NCI-H146 treated with DMSO at 0.1 percent for 48 hours (cell line): ENCODE results near the gene PDZK1IP1.
"Not testable (repeated sequence)": the region's sequence is repeated elsewhere in the genome, so short reads cannot be mapped to it uniquely, and the experiment has no call there.

Experiments
- DNase-seq: peaks from one replicate; lab custom pipeline; 2025; ENCODE audit not compliant: unreplicated experiment; lab: John Stamatoyannopoulos, UW

The PDZK1IP1 gene

GRCh38 chr1:47198214-47198613 is 8.4 kb upstream of the PDZK1IP1 start:
- no peak for DNase-seq

GRCh38 chr1:47196622-47197021 is 6.8 kb upstream of the PDZK1IP1 start:
- no peak for DNase-seq

- not testable (repeated sequence) for DNase-seq
These were observed 6.1 kb upstream of the PDZK1IP1 start for GRCh38 chr1:47195981-47196380.

- no peak for DNase-seq
These were observed 4.5 kb upstream of the PDZK1IP1 start for GRCh38 chr1:47194311-47194710.

GRCh38 chr1:47193496-47193895 is 3.7 kb upstream of the PDZK1IP1 start:
- DNase-seq = not testable (repeated sequence)

GRCh38 chr1:47192458-47193384 is 2.9 kb upstream of the PDZK1IP1 start:
- DNase-seq = peak; percentile 22

GRCh38 chr1:47191940-47192457 is 2.2 kb upstream of the PDZK1IP1 start:
- no peak for DNase-seq

- DNase-seq = no peak
These were observed 1.0 kb upstream of the PDZK1IP1 start for GRCh38 chr1:47190857-47191256.

GRCh38 chr1:47190509-47190855 is 646 bp upstream of the PDZK1IP1 start:
- DNase-seq = no peak

GRCh38 chr1:47188791-47189785 is 748 bp downstream of the PDZK1IP1 start:
- DNase-seq = no peak

- DNase-seq = no peak
These were observed 1.9 kb downstream of the PDZK1IP1 start for GRCh38 chr1:47187926-47188250.

GRCh38 chr1:47187231-47187925 is 2.5 kb downstream of the PDZK1IP1 start:
- DNase-seq = no peak

- DNase-seq = no peak
These were observed 3.3 kb downstream of the PDZK1IP1 start for GRCh38 chr1:47186267-47187185.

GRCh38 chr1:47184822-47185677 is 4.8 kb downstream of the PDZK1IP1 start:
- DNase-seq = no peak

- no peak for DNase-seq
These were observed 5.6 kb downstream of the PDZK1IP1 start for GRCh38 chr1:47184090-47184821.

- DNase-seq = no peak
These were observed 6.3 kb downstream of the PDZK1IP1 start for GRCh38 chr1:47183308-47184089.

- no peak for DNase-seq
These were observed 7.1 kb downstream of the PDZK1IP1 start for GRCh38 chr1:47182676-47183235.
